ENCODE results near the gene CAMK2B.

DNA sequence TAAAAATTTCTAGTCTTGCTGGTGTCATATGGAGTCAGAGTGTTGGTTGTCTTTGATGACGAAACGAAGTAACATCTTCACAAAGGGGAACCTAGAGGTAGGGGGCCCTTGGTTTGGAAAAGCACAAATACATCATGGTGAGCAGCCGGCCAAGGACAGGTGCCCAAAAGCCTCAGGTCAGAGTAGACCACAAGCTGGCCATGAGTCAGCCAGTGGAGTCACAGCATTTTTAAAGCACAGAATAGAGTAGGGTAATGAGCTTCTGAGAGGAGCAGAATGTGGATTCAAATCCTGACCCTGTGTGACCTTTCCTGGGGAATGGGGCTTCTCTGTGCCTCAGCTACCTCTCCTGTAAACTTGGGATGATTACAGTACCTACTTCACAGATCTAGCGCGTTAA, 5.3 kb downstream of the CAMK2B start:
- TF ChIP-seq, protein P1, sequence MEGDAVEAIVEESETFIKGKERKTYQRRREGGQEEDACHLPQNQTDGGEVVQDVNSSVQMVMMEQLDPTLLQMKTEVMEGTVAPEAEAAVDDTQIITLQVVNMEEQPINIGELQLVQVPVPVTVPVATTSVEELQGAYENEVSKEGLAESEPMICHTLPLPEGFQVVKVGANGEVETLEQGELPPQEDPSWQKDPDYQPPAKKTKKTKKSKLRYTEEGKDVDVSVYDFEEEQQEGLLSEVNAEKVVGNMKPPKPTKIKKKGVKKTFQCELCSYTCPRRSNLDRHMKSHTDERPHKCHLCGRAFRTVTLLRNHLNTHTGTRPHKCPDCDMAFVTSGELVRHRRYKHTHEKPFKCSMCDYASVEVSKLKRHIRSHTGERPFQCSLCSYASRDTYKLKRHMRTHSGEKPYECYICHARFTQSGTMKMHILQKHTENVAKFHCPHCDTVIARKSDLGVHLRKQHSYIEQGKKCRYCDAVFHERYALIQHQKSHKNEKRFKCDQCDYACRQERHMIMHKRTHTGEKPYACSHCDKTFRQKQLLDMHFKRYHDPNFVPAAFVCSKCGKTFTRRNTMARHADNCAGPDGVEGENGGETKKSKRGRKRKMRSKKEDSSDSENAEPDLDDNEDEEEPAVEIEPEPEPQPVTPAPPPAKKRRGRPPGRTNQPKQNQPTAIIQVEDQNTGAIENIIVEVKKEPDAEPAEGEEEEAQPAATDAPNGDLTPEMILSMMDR (IDR thresholded peaks at IDR 0.05) = no peak
- no peak for TF ChIP-seq POLR2A (IDR thresholded peaks at IDR 0.05; ENCODE audit: low read depth)
- no peak for TF ChIP-seq EP300 (IDR thresholded peaks at IDR 0.05)
- TF ChIP-seq POLR2AphosphoS5 (IDR thresholded peaks at IDR 0.05) = no peak
